GM18951 (cell line): ENCODE data around the gene PDE11A.

Source experiments
- POLR2A ChIP-seq: IDR thresholded peaks from 4 replicates; pipeline ENCODE4 v1.6.1; 2011; ENCODE audit warnings: mild to moderate bottlenecking; ENCODE audit not compliant: insufficient read length, insufficient read depth; ENCODE audit errors: extremely low read depth
- in situ Hi-C: fragments of 300-500 bp; cut with MboI; formaldehyde crosslinking; loops from one replicate; pipeline ENCODE4 v1.12.0; 2022; ENCODE audit warnings: low sequenced_read_pairs, mixed read lengths, inconsistent platforms; ENCODE audit not compliant: unreplicated experiment

PDE11A gene

GRCh38 chr2:177724398-177725287 lies 347.9 kb downstream of the PDE11A start:
- in situ Hi-C loops: loop anchor here (10.0 to 25.0 kb wide), 2 partner anchors 390 to 562 kb away; no protein-coding TSS in a partner anchor
- TF ChIP-seq POLR2A: no peak

- in situ Hi-C loops: loop anchor here (10.0 to 25.0 kb wide), 2 partner anchors 388 to 561 kb away; no protein-coding TSS in a partner anchor
- no peak for TF ChIP-seq POLR2A
Observed at GRCh38 chr2:177723235-177723634, 349.3 kb downstream of the PDE11A start.

- in situ Hi-C loops: loop anchor here (10.0 to 25.0 kb wide), 2 partner anchors 387 to 560 kb away; no protein-coding TSS in a partner anchor
- TF ChIP-seq POLR2A: no peak
Observed at GRCh38 chr2:177721818-177722567, 350.6 kb downstream of the PDE11A start.

- in situ Hi-C loops: loop anchor here (10.0 to 25.0 kb wide), 2 partner anchors 386 to 559 kb away; no protein-coding TSS in a partner anchor
- TF ChIP-seq POLR2A: no peak
Observed at GRCh38 chr2:177721087-177721486, 351.5 kb downstream of the PDE11A start.

GRCh38 chr2:177717831-177718618 lies 354.6 kb downstream of the PDE11A start:
- TF ChIP-seq POLR2A: no peak
- in situ Hi-C loops: loop anchor here (25.0 kb wide), 1 partner anchor 556 kb away; no protein-coding TSS in a partner anchor

GRCh38 chr2:177716484-177716883 lies 356.1 kb downstream of the PDE11A start:
- TF ChIP-seq POLR2A: no peak
- in situ Hi-C loops: loop anchor here (25.0 kb wide), 1 partner anchor 554 kb away; no protein-coding TSS in a partner anchor

GRCh38 chr2:177715771-177716170 lies 356.8 kb downstream of the PDE11A start:
- TF ChIP-seq POLR2A: no peak
- in situ Hi-C loops: loop anchor here (25.0 kb wide), 1 partner anchor 553 kb away; no protein-coding TSS in a partner anchor

GRCh38 chr2:177714704-177715103 lies 357.9 kb downstream of the PDE11A start:
- in situ Hi-C loops: loop anchor here (25.0 kb wide), 1 partner anchor 552 kb away; no protein-coding TSS in a partner anchor
- no peak for TF ChIP-seq POLR2A

GRCh38 chr2:177712462-177712861 lies 360.1 kb downstream of the PDE11A start:
- in situ Hi-C loops: loop anchor here (25.0 kb wide), 1 partner anchor 550 kb away; no protein-coding TSS in a partner anchor

GRCh38 chr2:177711483-177712265 lies 360.9 kb downstream of the PDE11A start:
- in situ Hi-C loops: loop anchor here (25.0 kb wide), 1 partner anchor 549 kb away; no protein-coding TSS in a partner anchor
- no peak for TF ChIP-seq POLR2A

More at GRCh38 chr2:177712462-177712861, 360.1 kb downstream of the PDE11A start:
- no peak for TF ChIP-seq POLR2A

GRCh38 chr2:177710889-177711288 lies 361.7 kb downstream of the PDE11A start:
- in situ Hi-C loops: loop anchor here (25.0 kb wide), 1 partner anchor 549 kb away; no protein-coding TSS in a partner anchor
- no peak for TF ChIP-seq POLR2A

- in situ Hi-C loops: loop anchor here (25.0 kb wide), 1 partner anchor 548 kb away; no protein-coding TSS in a partner anchor
- TF ChIP-seq POLR2A: no peak
Observed at GRCh38 chr2:177709986-177710401, 362.6 kb downstream of the PDE11A start.
